ENCODE data around the gene TTC31. TPM values are rescaled to one million over a fixed set of nuclear protein-coding genes. Genes with fewer than 3 reads are reported as not detected.

TTC31 gene
- total RNA-seq, 1 experiment from 2014 or later, result 17.3 TPM

- no peak for DNase-seq (ENCODE audit: low read depth)
Observed at GRCh38 chr2:74504591-74504990, 21.7 kb downstream of the TTC31 start.

GRCh38 chr2:74505448-74506246, 22.8 kb downstream of the TTC31 start:
- no peak for DNase-seq (ENCODE audit: low read depth)

GRCh38 chr2:74507145-74507925, 24.5 kb downstream of the TTC31 start, which contains the start of gene PCGF1:
Gene PCGF1 (minus strand): TSS chr2:74507695. CDS start chr2:74507668, 27 bp downstream.
- peak; percentile 97 for DNase-seq (ENCODE audit: low read depth)

- peak; percentile 80 for DNase-seq (ENCODE audit: low read depth)
Observed at GRCh38 chr2:74507926-74508520, 25.1 kb downstream of the TTC31 start.

GRCh38 chr2:74510272-74510671, 27.4 kb downstream of the TTC31 start:
- DNase-seq (ENCODE audit: low read depth), result no peak

- DNase-seq (ENCODE audit: low read depth), result no peak
Observed at GRCh38 chr2:74511104-74511989, 28.5 kb downstream of the TTC31 start.

GRCh38 chr2:74512744-74513604, 30.1 kb downstream of the TTC31 start:
- DNase-seq (ENCODE audit: low read depth), result no peak

- DNase-seq (ENCODE audit: low read depth), result no peak
Observed at GRCh38 chr2:74513605-74514367, 30.9 kb downstream of the TTC31 start.

GRCh38 chr2:74514368-74515270, 31.7 kb downstream of the TTC31 start, which contains the start of gene TLX2:
Gene TLX2 (plus strand): TSS chr2:74514450. CDS start chr2:74514807, 357 bp downstream.
- peak; percentile 65 for DNase-seq (ENCODE audit: low read depth)

GRCh38 chr2:74515271-74515980, 32.5 kb downstream of the TTC31 start:
- DNase-seq (ENCODE audit: low read depth), result no peak

GRCh38 chr2:74515981-74516633, 33.2 kb downstream of the TTC31 start:
- no peak for DNase-seq (ENCODE audit: low read depth)

GRCh38 chr2:74516650-74517049, 33.8 kb downstream of the TTC31 start:
- no peak for DNase-seq (ENCODE audit: low read depth)

- DNase-seq (ENCODE audit: low read depth), result no peak
Observed at GRCh38 chr2:74522516-74522915, 39.6 kb downstream of the TTC31 start.

- no peak for DNase-seq (ENCODE audit: low read depth)
Observed at GRCh38 chr2:74524005-74524404, 41.1 kb downstream of the TTC31 start.

- DNase-seq (ENCODE audit: low read depth), result no peak
Observed at GRCh38 chr2:74524955-74525716, 42.3 kb downstream of the TTC31 start.
